GM12872 (cell line): ENCODE measurements around the gene SLC13A2.

Experiments
- TF ChIP-seq, protein P1 (sequence below): IDR thresholded peaks from 3 replicates; pipeline ENCODE4 v1.5.1; 2011; ENCODE audit warnings: low read depth, mild to moderate bottlenecking, low read length, moderate library complexity; ENCODE audit not compliant: insufficient read depth

SLC13A2 gene

DNA sequence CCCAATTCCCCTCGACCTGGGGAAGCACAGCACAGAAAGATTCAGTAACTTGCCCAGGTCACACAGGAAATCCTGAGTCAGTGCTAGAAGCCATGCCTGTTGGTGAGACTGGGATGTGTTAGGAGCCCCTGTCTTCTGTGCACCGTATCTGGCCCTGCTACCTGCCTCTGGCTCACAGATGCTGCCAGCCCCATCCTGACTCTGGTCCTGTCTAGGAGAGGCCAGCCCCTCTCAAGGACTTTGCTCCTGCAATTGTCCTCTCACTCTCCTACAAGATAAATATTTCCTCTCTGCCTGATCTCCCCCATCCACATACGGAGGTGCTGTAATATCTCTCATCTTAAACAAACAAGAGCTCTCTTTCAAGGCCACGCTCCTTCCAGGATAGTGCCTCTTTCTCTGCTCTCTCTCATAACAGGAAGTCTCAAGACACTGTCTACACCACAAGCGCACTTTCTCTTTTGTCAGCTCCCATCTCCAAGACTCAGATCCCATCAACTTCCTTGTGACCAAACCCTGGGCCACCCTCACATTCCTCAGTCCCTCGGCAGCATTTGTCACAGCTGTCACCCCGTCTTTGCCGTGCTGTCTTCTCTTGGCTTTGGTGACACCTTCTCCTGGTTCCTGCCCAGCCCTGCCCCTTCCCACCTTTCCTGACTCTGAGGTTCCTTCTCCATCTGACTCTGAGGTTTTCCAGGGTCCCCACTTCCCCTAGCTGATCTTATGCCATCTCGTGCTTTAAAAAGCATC is 1.9 kb downstream of the SLC13A2 start:
- TF ChIP-seq, protein P1, sequence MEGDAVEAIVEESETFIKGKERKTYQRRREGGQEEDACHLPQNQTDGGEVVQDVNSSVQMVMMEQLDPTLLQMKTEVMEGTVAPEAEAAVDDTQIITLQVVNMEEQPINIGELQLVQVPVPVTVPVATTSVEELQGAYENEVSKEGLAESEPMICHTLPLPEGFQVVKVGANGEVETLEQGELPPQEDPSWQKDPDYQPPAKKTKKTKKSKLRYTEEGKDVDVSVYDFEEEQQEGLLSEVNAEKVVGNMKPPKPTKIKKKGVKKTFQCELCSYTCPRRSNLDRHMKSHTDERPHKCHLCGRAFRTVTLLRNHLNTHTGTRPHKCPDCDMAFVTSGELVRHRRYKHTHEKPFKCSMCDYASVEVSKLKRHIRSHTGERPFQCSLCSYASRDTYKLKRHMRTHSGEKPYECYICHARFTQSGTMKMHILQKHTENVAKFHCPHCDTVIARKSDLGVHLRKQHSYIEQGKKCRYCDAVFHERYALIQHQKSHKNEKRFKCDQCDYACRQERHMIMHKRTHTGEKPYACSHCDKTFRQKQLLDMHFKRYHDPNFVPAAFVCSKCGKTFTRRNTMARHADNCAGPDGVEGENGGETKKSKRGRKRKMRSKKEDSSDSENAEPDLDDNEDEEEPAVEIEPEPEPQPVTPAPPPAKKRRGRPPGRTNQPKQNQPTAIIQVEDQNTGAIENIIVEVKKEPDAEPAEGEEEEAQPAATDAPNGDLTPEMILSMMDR = no peak

DNA sequence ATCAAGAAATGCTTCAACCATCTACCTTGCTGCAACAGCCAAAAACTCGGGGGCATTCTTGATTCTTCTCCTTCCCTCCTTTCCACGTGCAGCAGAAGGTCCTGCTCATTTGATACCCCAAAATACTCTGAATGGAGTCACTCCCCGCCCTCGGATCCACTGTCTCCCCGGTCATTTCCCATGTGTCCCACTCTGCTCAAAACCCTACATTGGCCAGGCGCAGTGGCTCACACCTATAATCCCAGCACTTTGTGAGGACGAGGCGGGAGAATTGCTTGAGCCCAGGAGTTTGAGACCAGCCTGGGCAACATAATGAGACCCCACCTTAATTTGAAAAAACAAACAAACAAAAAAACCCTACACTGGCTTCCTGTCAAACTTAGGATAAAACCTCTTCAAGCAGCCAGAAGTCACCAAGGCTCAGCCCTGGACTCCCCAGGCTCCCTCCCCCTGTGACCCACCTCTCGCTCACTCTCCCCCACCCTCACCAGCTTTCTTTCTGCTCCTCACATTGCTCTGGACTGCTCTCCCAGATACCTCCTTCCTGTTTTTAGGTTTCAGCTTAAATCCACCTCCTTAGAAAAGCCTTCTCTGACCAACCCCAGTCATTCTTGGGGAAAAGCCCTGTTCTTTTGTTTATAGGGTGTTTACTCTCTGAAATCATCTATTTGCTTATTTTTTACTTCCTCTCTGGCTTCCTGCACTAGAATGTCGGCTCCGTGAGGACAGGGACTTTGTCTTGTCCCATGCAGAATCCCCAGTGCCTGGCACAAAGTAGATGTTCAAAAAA is 2.8 kb downstream of the SLC13A2 start:
- TF ChIP-seq, protein P1 = no peak

DNA sequence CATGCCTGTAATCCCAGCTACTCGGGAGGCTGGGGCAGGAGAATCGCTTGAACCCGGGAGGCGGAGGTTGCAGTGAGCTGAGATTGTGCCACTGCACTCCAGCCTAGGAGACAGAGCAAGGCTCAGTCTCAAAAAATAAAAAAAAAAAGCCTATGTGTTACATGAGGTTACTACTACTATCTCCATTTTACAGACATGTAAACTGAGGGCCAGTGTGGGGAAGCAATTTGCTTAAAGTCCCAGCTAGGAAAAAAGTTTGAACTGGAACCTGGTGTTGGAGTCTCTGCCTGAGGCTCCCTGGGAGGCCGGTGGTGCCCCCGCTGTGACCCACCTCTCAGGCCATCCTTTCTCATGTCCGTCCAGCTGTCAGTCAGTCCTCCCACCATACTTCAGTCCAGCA is 4.5 kb downstream of the SLC13A2 start:
- TF ChIP-seq, protein P1 = no peak

DNA sequence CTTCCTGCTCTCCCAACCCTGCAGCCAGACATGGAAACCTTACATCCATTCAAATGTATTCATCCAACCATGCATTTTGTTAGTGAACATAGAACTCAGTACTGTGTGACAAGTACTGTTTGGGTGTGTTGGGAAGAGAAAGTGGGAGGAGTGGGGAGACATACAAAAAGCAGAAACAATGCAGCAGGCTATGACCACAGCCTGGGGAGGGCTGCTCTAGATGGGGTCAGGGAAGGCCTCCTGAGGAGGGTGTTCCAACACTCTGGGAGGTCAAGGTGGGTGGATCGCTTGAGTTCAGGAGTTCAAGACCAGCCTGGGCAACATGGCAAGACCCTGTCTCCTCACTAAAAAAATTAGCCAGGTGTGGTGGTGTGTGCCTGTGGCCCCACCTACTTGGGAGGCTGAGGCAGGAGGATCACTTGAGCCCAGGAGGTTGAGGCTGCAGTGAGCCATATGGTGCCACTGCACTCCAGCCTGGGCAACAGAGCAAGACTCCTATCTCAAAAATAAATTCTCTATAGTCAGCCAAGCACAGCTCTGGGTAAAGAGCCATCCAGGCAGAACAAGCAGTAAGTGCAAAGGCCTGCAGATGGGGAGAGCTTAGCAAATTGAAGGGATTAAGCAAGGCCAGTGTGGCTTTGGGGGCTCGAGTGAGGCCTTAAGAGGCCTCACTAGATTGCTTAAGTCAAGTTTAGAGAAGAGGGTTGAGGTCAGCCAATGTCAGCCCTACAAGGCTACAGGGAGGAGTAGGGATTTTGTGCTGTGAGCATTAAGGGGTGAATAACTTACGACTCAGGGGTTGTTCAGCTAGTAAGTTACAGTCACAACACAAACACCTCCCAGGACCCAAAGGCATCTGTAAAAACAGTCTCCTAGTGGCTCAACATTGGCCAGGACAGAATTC is 5.5 kb downstream of the SLC13A2 start:
- TF ChIP-seq, protein P1 = no peak

DNA sequence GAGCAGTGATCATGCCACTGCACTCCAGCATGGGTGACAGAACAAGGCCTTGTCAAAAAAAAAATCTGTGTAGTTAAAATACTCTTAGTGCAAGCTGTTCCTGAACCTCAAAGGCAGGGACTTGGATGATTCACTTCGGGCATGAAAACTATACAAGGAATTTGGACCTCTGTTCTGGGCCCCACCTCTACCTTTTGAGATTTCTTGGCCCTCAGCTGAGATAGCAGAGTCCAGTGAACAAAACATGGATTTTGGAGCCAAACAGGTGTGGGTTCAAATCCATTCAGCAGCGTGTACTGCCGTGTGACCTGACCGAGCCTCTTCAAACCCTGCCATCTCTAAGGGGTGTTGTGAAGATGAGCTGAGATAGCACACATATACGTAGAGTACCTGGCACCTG is 6.8 kb downstream of the SLC13A2 start:
- TF ChIP-seq, protein P1 = no peak

DNA sequence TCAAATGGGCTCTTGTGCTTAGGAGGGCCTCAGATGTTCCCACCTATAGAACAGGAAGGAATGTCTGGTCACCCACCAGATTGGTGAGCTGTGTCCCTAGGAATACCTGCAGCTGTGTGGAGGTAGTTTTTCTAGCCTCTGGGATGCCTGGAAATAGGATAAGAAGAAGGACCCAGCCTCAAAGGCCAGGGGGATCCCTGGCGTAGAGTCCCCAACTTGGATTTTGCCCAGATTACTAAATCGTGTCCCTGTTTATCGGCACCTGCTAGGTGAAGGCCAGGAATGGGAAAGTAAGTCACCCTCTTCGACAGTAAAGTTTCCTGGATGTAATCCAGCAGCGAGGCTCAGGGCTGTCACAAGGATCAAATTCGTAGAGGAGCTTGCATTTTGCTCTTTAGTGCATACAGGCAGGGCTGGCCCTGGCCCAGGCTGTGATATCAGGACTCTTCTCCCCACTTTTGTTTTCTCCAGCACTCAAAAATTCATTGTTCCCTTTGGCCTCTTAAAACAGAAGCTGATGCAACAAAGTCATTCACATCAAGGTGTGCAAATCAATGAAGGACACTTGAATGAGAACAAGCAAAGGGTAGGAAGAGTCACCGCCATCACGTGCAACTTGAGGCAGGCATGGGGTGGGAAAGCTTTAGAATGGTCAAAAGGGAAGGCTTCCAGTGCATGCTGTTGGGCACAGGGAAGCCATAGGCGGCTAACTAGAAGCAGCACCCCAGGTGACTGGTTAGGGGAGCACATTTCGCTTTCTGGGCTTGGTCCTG is 7.5 kb downstream of the SLC13A2 start:
- TF ChIP-seq, protein P1 = no peak
